H1 (cell line): Measurements from ENCODE around the gene ARHGEF18. TPM values are rescaled to one million over a fixed set of nuclear protein-coding genes. Genes with fewer than 3 reads are reported as not detected.

Experiments
- RNF2 ChIP-seq: fragments of 200-900, 300-1000 bp; sonication (generic); IDR thresholded peaks from 2 replicates; pipeline ENCODE4 v1.7.1; 2016; ENCODE audit warnings: borderline replicate concordance, low read depth, mild to moderate bottlenecking, antibody characterized with exemption, low read length; ENCODE audit not compliant: poor library complexity, severe bottlenecking; ENCODE audit errors: missing control alignments
- polyA plus RNA-seq, 7 experiments: library from polyadenylated mRNA; depleted of rRNA in 3 of 7; stranded (reverse) in 5 of 7; unstranded in 2 of 7; fragments of >200 nt in 5 of 7; fragments of 200-250 nt in 2 of 7; gene quantifications; 1 replicate in 5 of 7; 2 replicates in 1 of 7; 4 replicates in 1 of 7; pipeline versions ENCODE4 v1.2.1 to v1.2.3, GENCODE V29; 2011 to 2013; ENCODE audit warnings: missing spikeins in 2 of 7, mixed read lengths in 2 of 7
- total RNA-seq: library from RNA; stranded (reverse); fragmentation: NEBNext Ultra II Directional; extraction: Animal tissue kit (Norgen Biotek cat#: 25700); gene quantifications from 2 replicates; pipeline ENCODE4 v1.2.1, GENCODE V29; 2021

The ARHGEF18 gene
- total and polyA plus RNA-seq, 2 of the 8 experiments (the other 6 are each of a cell fraction or from before 2014, with no cell fraction given): 12.2 to 35.9 TPM

GRCh38 chr19:7393459-7393858 is 44.7 kb downstream of the ARHGEF18 start (continued):
- no peak for TF ChIP-seq RNF2
